GM21526 (cell line): ENCODE data around the gene UGT1A10.

Source experiments
- ATAC-seq: cut with Tn5 transposase; IDR thresholded peaks from one replicate; pipeline ENCODE4 v1.9.1; 2021; ENCODE audit warnings: moderate library complexity; ENCODE audit not compliant: unreplicated experiment, low FRiP score

Gene UGT1A10

DNA sequence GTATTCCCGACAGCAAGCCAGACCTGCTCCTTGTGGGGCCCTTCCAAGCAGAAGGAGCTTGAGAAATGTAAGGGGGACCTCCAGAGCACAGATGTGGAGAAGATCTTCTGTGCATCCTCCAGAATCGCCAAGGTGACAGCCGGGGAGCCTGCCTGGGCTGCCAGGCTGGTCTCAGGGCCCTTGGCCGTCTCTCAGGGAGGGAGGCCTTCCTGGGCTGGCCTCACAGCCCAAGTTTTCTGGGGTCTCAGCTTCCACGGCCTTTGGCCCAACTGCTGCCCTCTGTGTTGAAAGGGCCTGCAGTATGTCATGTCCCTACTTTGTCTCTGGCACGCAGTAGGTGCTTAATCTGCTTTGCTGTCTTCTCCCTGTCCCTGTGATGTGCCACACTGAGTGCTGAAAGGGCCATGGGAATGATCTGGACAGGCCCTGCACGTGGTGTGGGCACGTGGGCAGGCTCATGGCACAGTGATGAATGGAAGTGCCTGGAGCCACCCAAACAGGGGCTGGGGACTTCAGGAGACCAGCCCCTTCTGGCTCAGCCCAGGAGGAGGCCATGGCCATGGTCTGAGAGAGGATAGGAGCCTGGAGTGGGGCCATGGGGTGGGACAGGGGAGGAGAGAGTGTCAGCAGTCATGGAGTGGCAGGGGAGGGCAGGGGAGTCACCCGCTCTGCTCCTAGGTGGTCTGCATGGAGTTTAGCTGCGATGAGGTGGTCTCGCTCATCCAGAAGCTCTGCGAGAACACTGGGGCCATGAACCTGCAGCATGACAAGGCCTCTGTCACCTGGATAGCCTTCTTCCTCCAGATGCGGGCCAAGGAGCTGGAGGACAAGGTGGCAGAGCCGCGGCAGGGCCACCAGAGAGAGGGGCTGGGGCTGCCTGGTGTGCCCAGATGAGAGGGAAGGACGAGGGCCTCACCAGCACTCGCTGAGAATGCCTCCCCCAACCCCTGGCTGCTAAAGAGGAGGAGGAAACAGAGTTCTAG lies 182.7 kb downstream of the UGT1A10 start:
- no peak for ATAC-seq

DNA sequence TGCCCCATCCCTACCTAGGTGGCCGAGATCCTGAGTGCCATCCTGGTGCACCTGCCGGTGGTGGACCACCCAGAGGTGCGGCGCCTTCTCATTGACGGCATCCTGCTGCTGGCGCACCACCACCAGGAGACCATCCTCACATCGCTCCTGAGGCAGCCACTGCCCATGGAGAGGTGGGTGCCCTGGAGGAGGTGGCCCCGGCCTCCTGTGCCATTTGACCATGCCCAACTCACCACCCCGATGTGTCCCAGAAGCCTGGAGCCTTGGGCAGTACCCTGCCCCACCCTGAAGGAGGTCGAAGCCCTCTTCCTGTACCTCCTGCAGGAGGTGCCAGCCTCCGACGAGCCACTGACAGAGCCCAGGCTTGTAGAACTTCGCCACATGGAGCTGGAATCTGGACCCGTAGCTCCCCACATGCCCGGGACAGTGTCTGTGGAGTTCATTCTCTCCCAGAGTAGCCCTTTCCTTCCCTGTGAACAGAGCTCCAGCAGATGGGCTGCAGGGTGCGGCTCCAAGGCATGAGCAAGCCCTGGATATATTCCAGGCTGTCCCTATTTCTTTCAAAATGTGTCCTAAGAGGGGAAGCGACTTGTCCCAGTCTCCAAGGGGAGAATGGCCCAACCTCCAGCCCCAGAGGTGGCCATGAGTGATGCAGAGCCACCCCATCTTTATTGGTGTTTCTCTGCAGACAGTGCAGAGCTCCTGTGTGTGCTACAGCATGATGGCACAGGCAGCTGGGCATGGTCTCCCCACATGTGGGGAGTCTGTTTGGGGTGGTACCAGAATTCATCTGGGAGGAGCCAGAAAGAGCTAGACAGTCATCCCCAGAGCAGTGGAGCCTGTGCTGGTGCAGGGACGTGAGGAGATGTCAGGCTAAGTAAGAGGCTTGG lies 183.9 kb downstream of the UGT1A10 start:
- ATAC-seq, result no peak

DNA sequence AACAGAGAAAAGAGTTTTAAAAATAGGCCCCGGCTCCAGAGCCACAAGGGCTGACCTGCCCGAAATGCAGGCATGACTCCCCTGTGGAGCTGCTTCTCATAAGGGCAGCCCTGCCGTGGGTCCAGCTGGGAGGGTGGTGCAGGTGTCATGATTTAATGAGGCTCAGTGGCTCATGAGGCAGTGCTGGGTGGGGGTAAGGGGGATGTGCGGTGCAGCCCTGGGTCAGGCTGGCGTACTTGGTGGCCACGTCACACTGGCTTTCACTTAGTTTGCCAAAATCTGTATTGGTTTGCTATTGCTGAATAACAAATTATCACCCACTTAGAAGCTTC lies 184.5 kb downstream of the UGT1A10 start:
- no peak for ATAC-seq

DNA sequence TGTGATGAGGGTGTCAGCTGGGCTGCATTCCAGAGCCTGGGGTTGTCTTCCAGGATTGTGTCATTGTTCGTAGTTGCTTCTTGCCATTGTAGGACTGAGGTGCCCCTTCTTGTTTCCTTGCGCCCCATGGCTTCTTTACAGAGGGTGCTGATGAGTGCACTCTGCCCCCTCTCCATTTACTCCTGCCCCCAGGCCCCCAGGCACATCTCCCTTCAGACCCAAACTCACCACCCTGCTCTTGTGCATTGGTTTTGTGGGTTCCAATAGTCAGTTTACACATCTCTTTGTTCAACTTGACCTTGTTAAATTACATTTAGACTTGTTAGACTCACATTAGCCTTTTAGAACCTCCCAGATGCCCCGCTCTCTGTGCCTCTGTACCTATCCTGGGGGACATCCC lies 184.9 kb downstream of the UGT1A10 start:
- no peak for ATAC-seq

DNA sequence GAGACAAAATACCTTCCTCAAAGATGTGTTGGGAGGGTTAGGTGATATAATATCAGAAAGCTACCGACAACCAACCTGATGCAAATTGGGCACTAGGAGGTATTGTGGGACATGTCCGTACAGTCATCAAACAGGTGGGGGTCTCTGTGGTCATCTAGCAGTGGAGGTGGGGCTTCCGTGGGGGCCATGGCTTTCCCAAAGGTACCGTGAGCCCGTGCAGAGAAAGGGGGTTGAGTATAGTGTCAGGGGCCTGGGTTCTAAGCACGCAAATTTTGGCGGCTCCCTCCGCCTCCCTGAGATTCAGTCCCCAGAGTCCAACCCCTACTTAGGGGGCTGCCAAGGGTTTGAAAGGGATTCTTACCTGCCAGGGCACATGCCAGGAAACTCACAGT lies 185.5 kb downstream of the UGT1A10 start:
- no peak for ATAC-seq

DNA sequence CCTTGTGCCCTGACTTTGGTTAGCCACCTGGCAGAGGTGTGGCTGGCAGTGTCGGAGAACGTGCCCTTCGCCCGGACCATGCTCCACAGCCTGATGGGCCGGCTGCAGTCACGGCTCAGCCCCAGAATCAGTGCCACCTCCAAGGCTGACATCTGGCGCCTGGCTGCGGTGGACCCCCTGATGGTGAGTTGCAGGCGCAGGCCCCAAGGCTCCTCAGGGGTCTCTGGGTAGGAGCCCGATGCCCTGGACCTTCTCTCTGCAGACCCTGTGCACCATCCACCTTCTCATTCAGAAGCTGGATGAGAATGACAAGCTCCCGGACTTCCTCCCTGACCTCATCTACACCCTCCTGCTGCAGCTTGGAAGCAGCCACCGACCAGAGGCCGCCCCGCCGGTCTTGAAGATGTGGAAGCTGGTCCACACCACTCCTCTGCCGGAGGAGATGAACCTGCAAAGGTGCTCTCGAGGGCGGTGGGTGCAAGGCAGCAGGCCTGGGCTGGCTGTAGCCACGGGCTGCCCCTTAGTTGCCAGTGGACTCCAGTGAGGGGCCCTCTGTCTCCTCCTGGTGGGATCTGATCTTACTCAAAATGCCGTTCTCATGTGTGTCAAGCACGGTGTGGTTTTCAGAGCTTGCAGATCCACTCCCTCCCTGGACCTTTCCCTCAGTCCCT lies 186.0 kb downstream of the UGT1A10 start:
- no peak for ATAC-seq
